GM12878 (cell line): ENCODE results near the gene F10. TPM values are rescaled to one million over a fixed set of nuclear protein-coding genes. Genes with fewer than 3 reads are reported as not detected.

Experiments used
- ATAC-seq: fragments of 200-7000 bp; cut with Tn5 transposase; 3 replicates; pipeline ENCODE4 v1.9.1; 2020; ENCODE audit warnings: mild to moderate bottlenecking, moderate library complexity
- BruUV-seq: library from RNA; stranded (reverse); fragments of 400-500 nt; replicated peaks from 2 replicates; lab custom pipeline; 2021; lab: Mats Ljungman, UMichigan
- CTCF ChIA-PET: fragments of 300-600 bp; sonication (Branson Sonifier 250); formaldehyde crosslinking; extraction: SDS; loops from one replicate; lab custom pipeline; 2021; ENCODE audit warnings: inconsistent platforms; lab: Yijun Ruan, JAX
- POLR2A ChIA-PET: fragments of 350-600 bp; formaldehyde crosslinking; extraction: SDS; loops from one replicate; lab custom pipeline; 2021; ENCODE audit warnings: inconsistent platforms; lab: Charles Lee
- RAD21 ChIA-PET: fragments of 300-600 bp; sonication (Branson Sonifier 250); formaldehyde crosslinking; loops from one replicate; lab custom pipeline; 2023; ENCODE audit warnings: antibody characterized with exemption; ENCODE audit not compliant: unreplicated experiment; lab: Charles Lee
- SMC1A ChIA-PET: fragments of 300-600 bp; sonication (Branson Sonifier 250); formaldehyde crosslinking; loops from one replicate; lab custom pipeline; 2023; ENCODE audit not compliant: unreplicated experiment, uncharacterized antibody; lab: Charles Lee
- DNase-seq: peaks from one replicate; pipeline ENCODE4 v3.0.0-alpha.2; 2011; ENCODE audit warnings: low read depth, low spot score
- FAIRE-seq: peaks from 3 replicates; lab custom pipeline; 2011; peaks lifted over from hg19 to GRCh38; lab: Jason Lieb, UNC
- H2AFZ ChIP-seq: 2 replicates; pipeline ENCODE4 v1.6.0; 2011; ENCODE audit warnings: low read depth, low read length, control low read depth; ENCODE audit not compliant: control insufficient read depth
- H3K27ac ChIP-seq: 2 replicates; pipeline ENCODE4 v1.5.1; 2011; ENCODE audit warnings: control low read depth; ENCODE audit not compliant: control insufficient read depth, insufficient read depth
- H3K27me3 ChIP-seq, 2 experiments: replicated peaks in 1 of 2; 2 replicates each; pipeline versions ENCODE4 v1.6.0 to v1.6.1; 2011; ENCODE audit warnings: low read length in 1 of 2; ENCODE audit not compliant: control insufficient read depth in 2 of 2, insufficient read depth in 2 of 2
- H3K36me3 ChIP-seq, 2 experiments: 2 replicates each; pipeline ENCODE4 v1.5.1; 2011; ENCODE audit warnings: low read length in 1 of 2; ENCODE audit not compliant: control insufficient read depth in 2 of 2, insufficient read depth in 2 of 2
- H3K4me1 ChIP-seq: 2 replicates; pipeline ENCODE4 v1.6.1; 2011; ENCODE audit warnings: mild to moderate bottlenecking, low read length, moderate library complexity, mixed read lengths; ENCODE audit not compliant: control insufficient read depth, insufficient read depth
- H3K4me2 ChIP-seq: 2 replicates; pipeline ENCODE4 v1.6.0; 2011; ENCODE audit warnings: control low read depth; ENCODE audit not compliant: control insufficient read depth, insufficient read depth
- H3K4me3 ChIP-seq: fragments of 200-600 bp; sonication (generic); 2 replicates; pipeline ENCODE4 v1.5.1; 2016
- H3K79me2 ChIP-seq: 2 replicates; pipeline ENCODE4 v1.6.0; 2011; ENCODE audit warnings: low read length; ENCODE audit not compliant: control insufficient read depth, insufficient read depth
- H3K9ac ChIP-seq: 2 replicates; pipeline ENCODE4 v1.8.0; 2011; ENCODE audit warnings: low read length, control low read depth, mixed read lengths; ENCODE audit not compliant: control insufficient read depth, insufficient read depth
- H3K9me3 ChIP-seq: replicated peaks from 3 replicates; pipeline ENCODE4 v1.5.1; 2011; ENCODE audit warnings: mild to moderate bottlenecking, low read length; ENCODE audit not compliant: control insufficient read depth, insufficient read depth
- H4K20me1 ChIP-seq: 2 replicates; pipeline ENCODE4 v1.6.0; 2011; ENCODE audit not compliant: control insufficient read depth, insufficient read depth
- CEBPB ChIP-seq, 2 experiments: fragments of 150-350 bp in 1 of 2; IDR thresholded peaks; 2 replicates each; pipeline ENCODE4 v1.6.1; 2012 to 2014; ENCODE audit warnings: low read depth in 2 of 2, low read length in 2 of 2, borderline replicate concordance in 1 of 2, inconsistent platforms in 1 of 2
- CTCF ChIP-seq, 3 experiments: IDR thresholded peaks in 2 of 3; conservative IDR thresholded peaks in 1 of 3; 2 replicates each; pipeline ENCODE4 v1.5.1; 2011; ENCODE audit warnings: low read depth in 3 of 3, low read length in 3 of 3, mild to moderate bottlenecking in 3 of 3, control low read depth in 2 of 3, moderate library complexity in 2 of 3, inconsistent platforms in 1 of 3, mixed read lengths in 1 of 3; ENCODE audit not compliant: control insufficient read depth in 2 of 3, insufficient read depth in 1 of 3; ENCODE audit errors: extremely low read depth in 1 of 3
- FOS ChIP-seq: IDR thresholded peaks from 3 replicates; pipeline ENCODE4 v1.6.1; 2011; ENCODE audit warnings: borderline replicate concordance; ENCODE audit not compliant: insufficient read length; ENCODE audit errors: extremely low read depth
- HDAC6 ChIP-seq: fragments of 200-600 bp; sonication (generic); IDR thresholded peaks from one replicate; pipeline ENCODE4 v1.8.0; 2017; ENCODE audit warnings: antibody characterized with exemption; ENCODE audit not compliant: unreplicated experiment
- IRF5 ChIP-seq: fragments of 450-650 bp; IDR thresholded peaks from 2 replicates; pipeline ENCODE4 v1.6.1; 2017; ENCODE audit warnings: borderline replicate concordance
- KAT2A ChIP-seq: conservative IDR thresholded peaks from 2 replicates; pipeline ENCODE4 v1.6.1; 2011; ENCODE audit warnings: low read depth, low read length; ENCODE audit not compliant: control insufficient read depth
- LARP7 ChIP-seq: fragments of 450-650 bp; IDR thresholded peaks from 2 replicates; pipeline ENCODE4 v1.6.1; 2017; ENCODE audit warnings: mild to moderate bottlenecking
- NFIC ChIP-seq: IDR thresholded peaks from 2 replicates; pipeline ENCODE4 v1.6.1; 2012; ENCODE audit warnings: low read depth, mild to moderate bottlenecking, inconsistent platforms, low read length, moderate library complexity
- NFYA ChIP-seq: IDR thresholded peaks from 2 replicates; pipeline ENCODE4 v1.6.1; 2011; ENCODE audit warnings: low read depth, mild to moderate bottlenecking, low read length, improper control_type of control experiment, borderline replicate concordance
- NKRF ChIP-seq: fragments of 450-650 bp; conservative IDR thresholded peaks from 2 replicates; pipeline ENCODE4 v1.6.1; 2017; ENCODE audit warnings: mild to moderate bottlenecking, moderate library complexity
- PAX5 ChIP-seq: IDR thresholded peaks from 2 replicates; pipeline ENCODE4 v1.6.1; 2011; ENCODE audit warnings: low read depth, low read length, borderline replicate concordance
- TBL1XR1 ChIP-seq: IDR thresholded peaks from 2 replicates; pipeline ENCODE4 v1.6.1; 2012; ENCODE audit warnings: low read depth, low read length, improper control_type of control experiment
- ZBTB4 ChIP-seq: fragments of 450-650 bp; formaldehyde crosslinking; IDR thresholded peaks from 2 replicates; pipeline ENCODE4 v1.4.0; 2022; ENCODE audit warnings: mild to moderate bottlenecking, moderate library complexity
- ZNF207 ChIP-seq: fragments of 450-650 bp; IDR thresholded peaks from 2 replicates; pipeline ENCODE4 v1.6.1; 2014; ENCODE audit warnings: antibody characterized with exemption, mild to moderate bottlenecking, borderline replicate concordance
- WGBS: methylation state at CpG from one replicate; pipeline ENCODE4 v1.1.6; 2016; ENCODE audit warnings: low lambda C conversion rate; ENCODE audit not compliant: insufficient replicate concordance, insufficient coverage; ENCODE audit errors: missing lambda C conversion rate; 5-methylcytosine and 5-hydroxymethylcytosine counted together
- in situ Hi-C: fragments of 300-500 bp; cut with MboI; formaldehyde crosslinking; loops from 9 replicates; pipeline ENCODE4 v1.14.3; 2018; ENCODE audit warnings: mixed read lengths
- intact Hi-C: fragments of 100-400 bp; cut with micrococcal nuclease; formaldehyde crosslinking; loops from one replicate; pipeline ENCODE4 v1.14.2; 2022; ENCODE audit not compliant: unreplicated experiment
- polyA plus RNA-seq, 11 experiments: library from polyadenylated mRNA; depleted of rRNA in 4 of 11; unstranded in 6 of 11; stranded (reverse) in 5 of 11; fragments of >200 nt; fragmentation: Nextera tagmentation in 4 of 11; fragmentation: Illumina TruSeq in 1 of 11; extraction: Ambion mirVana in 4 of 11; extraction: Trizol in 1 of 11; gene quantifications; 1 replicate in 1 of 11; 2 replicates in 10 of 11; pipeline versions ENCODE4 v1.2.1 to v1.2.3, GENCODE V29; 2011 to 2016; ENCODE audit warnings: inconsistent platforms in 2 of 11, missing spikeins in 2 of 11, low read depth in 1 of 11
- total RNA-seq, 4 experiments: library from RNA; depleted of rRNA in 3 of 4; stranded (reverse); fragments of >200 nt in 3 of 4; fragmentation: Illumina TruSeq in 1 of 4; extraction: Trizol in 1 of 4; gene quantifications; 2 replicates each; pipeline versions ENCODE4 v1.2.1 to v1.2.3, GENCODE V29; 2013 to 2021

F10 gene
- total and polyA plus RNA-seq, 10 of the 15 experiments (the other 5 are each of a cell fraction or from before 2014, with no cell fraction given), result not detected

GRCh38 chr13:113096745-113097305 lies 25.8 kb upstream of the F10 start:
- Histone ChIP-seq H3K36me3 (no peaks in the 10 kb centered on the region), H3K79me2 (no peaks in the 10 kb centered on the region), H3K27ac (no peak overlapping the region), H3K27me3 (no peaks in the 10 kb centered on the region), H3K4me1 (no peaks in the 10 kb centered on the region), H2AFZ (no peak overlapping the region), H3K4me2 (no peak overlapping the region), H3K4me3 (no peak overlapping the region), H3K9me3 (no peaks in the 10 kb centered on the region), H4K20me1 (no peaks in the 10 kb centered on the region), H3K9ac (no peak overlapping the region)
- ChIA-PET POLR2A (no interaction called here), RAD21 (no interaction called here), CTCF (no interaction called here), SMC1A (no interaction called here)
- no peak for FAIRE-seq
- TF ChIP-seq ZNF207 (no peak), ZBTB4 (CRISPR knock-in tag) (no peak), PAX5 (no peak), KAT2A (no peak), LARP7 (no peak), CEBPB (IDR thresholded peaks at IDR 0.05; ENCODE audit: borderline replicate concordance in 1 of 2, low read depth in 2 of 2, low read length in 2 of 2) (no peak), FOS (no peak), NFIC (no peak), NKRF (no peak), IRF5 (no peak), HDAC6 (no peak), CTCF (IDR thresholded peaks at IDR 0.05 in 2 of 3, conservative IDR thresholded peaks at IDR 0.05 in 1 of 3; ENCODE audit: control insufficient read depth in 2 of 3, extremely low read depth in 1 of 3, insufficient read depth in 1 of 3, low read depth in 3 of 3, low read length in 3 of 3) (no peak), NFYA (no peak), TBL1XR1 (no peak)
- in situ Hi-C loops, result no loop called here
- intact Hi-C loops, result no loop called here
- 74% methylated on average over 35 of the region's 52 CpGs for WGBS
- no peak for DNase-seq
- no peak for ATAC-seq
- no TSS peak for BruUV-seq
